Calu3 (cell line): Measurements from ENCODE around the gene TMEM186. TPM values are rescaled to one million over a fixed set of nuclear protein-coding genes. Genes with fewer than 3 reads are reported as not detected.

Experiments used
- BruUV-seq: library from RNA; stranded (reverse); fragments of 400-500 nt; replicated peaks from 2 replicates; lab custom pipeline; 2021; lab: Mats Ljungman, UMichigan
- CTCF ChIA-PET: fragments of 300-600 bp; sonication (Branson Sonifier 250); formaldehyde crosslinking; loops from one replicate; lab custom pipeline; 2022; ENCODE audit warnings: antibody characterized with exemption; lab: Charles Lee
- DNase-seq: peaks from one replicate; pipeline ENCODE4 v3.0.0; 2022
- H3K27ac Mint-ChIP-seq: one replicate; pipeline ENCODE4 v1.8.0; 2022; ENCODE audit warnings: mixed read lengths; ENCODE audit not compliant: unreplicated experiment
- H3K27me3 Mint-ChIP-seq: one replicate; pipeline ENCODE4 v1.8.0; 2022; ENCODE audit warnings: mixed read lengths; ENCODE audit not compliant: unreplicated experiment
- H3K36me3 Mint-ChIP-seq: one replicate; pipeline ENCODE4 v1.8.0; 2022; ENCODE audit warnings: mild to moderate bottlenecking, moderate library complexity, mixed read lengths; ENCODE audit not compliant: insufficient read depth, unreplicated experiment
- H3K4me1 Mint-ChIP-seq: one replicate; pipeline ENCODE4 v1.8.0; 2022; ENCODE audit warnings: mild to moderate bottlenecking, low read depth, mixed read lengths; ENCODE audit not compliant: unreplicated experiment
- H3K4me3 Mint-ChIP-seq: one replicate; pipeline ENCODE4 v1.8.0; 2022; ENCODE audit warnings: mild to moderate bottlenecking, low read depth, moderate library complexity, mixed read lengths; ENCODE audit not compliant: unreplicated experiment
- H3K9me3 Mint-ChIP-seq: one replicate; pipeline ENCODE4 v1.8.0; 2022; ENCODE audit warnings: low read depth, mixed read lengths; ENCODE audit not compliant: unreplicated experiment
- intact Hi-C: fragments of 100-400 bp; cut with micrococcal nuclease; formaldehyde crosslinking; loops from one replicate; pipeline ENCODE4 v1.10.0; 2022; ENCODE audit not compliant: unreplicated experiment
- total RNA-seq: library from RNA; stranded (reverse); gene quantifications from 2 replicates; pipeline ENCODE4 v1.2.3, GENCODE V29; 2022
- TF ChIP-seq, protein P1 (sequence below): fragments of 200-600 bp; IDR thresholded peaks from one replicate; pipeline ENCODE4 v1.8.0; 2022; ENCODE audit warnings: antibody characterized with exemption; ENCODE audit not compliant: unreplicated experiment

Gene TMEM186
- total RNA-seq, 1 experiment from 2014 or later = 20.9 TPM

DNA sequence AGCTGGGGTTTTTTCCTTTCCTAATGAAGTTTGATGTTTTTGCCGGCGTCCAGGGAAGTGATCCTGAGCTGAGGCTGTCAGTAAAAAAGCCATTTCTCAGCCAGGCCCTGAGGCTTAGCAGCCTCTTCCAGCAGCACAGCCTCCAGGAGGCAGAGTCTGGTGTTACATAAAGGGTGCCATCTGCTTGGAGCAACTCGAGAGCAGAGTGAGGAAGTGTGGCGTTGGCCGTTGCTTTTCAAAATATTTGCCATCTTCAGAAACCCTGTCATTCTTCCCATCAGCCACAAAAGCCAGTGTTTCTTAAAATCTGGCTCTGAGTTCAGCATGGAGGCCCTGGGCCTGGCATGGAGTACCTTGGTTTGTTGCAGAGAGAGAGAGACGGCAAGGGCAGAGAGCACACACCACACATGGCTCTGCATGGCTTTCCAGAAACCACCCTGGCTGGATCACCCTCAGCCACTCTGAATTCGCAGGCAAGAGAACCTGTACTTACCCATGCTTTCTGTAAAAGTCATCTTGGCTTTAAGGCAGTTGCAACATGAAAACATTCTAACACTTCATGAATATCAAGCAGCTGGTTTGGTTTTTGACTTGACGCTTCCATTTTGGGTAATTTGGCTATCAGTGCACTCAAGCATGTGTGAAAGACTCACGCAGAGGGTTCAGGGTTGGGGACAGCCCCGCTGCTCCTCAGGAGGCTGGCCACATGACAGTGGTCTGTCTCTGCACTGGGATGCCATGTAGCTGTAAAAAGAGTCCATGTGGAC is 21.2 kb upstream of the TMEM186 start:
- Mint-ChIP-seq H3K4me1 (no peaks in the 10 kb centered on the region), H3K9me3 (no peaks in the 10 kb centered on the region), H3K27ac (no peak overlapping the region), H3K36me3 (peaks cover 64% of the 10 kb centered on the region), H3K4me3 (no peak overlapping the region), H3K27me3 (no peaks in the 10 kb centered on the region)
- no TSS peak for BruUV-seq
- CTCF ChIA-PET = no interaction called here
- intact Hi-C loops = no loop called here
- TF ChIP-seq, protein P1, sequence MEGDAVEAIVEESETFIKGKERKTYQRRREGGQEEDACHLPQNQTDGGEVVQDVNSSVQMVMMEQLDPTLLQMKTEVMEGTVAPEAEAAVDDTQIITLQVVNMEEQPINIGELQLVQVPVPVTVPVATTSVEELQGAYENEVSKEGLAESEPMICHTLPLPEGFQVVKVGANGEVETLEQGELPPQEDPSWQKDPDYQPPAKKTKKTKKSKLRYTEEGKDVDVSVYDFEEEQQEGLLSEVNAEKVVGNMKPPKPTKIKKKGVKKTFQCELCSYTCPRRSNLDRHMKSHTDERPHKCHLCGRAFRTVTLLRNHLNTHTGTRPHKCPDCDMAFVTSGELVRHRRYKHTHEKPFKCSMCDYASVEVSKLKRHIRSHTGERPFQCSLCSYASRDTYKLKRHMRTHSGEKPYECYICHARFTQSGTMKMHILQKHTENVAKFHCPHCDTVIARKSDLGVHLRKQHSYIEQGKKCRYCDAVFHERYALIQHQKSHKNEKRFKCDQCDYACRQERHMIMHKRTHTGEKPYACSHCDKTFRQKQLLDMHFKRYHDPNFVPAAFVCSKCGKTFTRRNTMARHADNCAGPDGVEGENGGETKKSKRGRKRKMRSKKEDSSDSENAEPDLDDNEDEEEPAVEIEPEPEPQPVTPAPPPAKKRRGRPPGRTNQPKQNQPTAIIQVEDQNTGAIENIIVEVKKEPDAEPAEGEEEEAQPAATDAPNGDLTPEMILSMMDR = no peak
- no peak for DNase-seq

DNA sequence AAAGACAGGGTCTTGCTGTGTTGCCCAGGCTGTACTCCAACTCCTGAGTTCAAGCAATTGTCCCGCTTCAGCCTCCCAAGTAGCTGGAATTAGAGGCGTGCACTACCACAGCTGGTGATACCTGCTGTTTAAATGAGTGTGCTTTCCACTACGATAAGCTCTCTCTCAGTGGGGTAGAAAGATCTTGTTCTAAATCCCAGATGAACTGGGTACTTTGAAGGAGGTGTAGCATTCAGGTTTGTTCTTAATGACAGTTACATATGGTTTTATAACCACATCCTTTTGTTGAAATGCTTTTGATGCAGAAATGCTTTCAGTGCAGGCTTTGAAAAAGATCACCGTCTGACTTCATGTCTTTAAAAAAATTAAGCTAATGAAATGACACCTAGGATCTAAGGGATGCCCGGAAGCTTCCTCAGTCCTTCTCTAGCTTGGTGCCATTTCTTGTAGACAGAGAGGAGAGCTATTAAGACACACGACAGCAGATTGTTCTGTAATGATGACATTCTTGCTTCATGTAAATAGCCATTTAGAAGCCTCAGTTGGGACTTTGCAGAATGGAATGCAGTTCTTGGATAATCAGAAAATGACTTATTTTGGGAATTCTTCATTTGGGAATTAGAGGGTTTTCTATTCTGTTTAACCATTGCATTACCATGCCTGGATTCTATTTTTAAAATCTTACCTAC is 19.7 kb upstream of the TMEM186 start:
- H3K4me1 Mint-ChIP-seq = no peaks in the 10 kb centered on the region
- BruUV-seq = no TSS peak
- intact Hi-C loops = no loop called here
- TF ChIP-seq, protein P1 = no peak
- CTCF ChIA-PET = interaction anchor here (0.7 kb wide), 1 partner anchor 1282 kb away, joined by 3 read pairs; no protein-coding TSS in a partner anchor
- peaks cover 77% of the 10 kb centered on the region for H3K36me3 Mint-ChIP-seq
- H3K27me3 Mint-ChIP-seq = no peaks in the 10 kb centered on the region
- H3K4me3 Mint-ChIP-seq = no peak overlapping the region
- H3K27ac Mint-ChIP-seq = no peak overlapping the region
- DNase-seq = no peak
- no peaks in the 10 kb centered on the region for H3K9me3 Mint-ChIP-seq

DNA sequence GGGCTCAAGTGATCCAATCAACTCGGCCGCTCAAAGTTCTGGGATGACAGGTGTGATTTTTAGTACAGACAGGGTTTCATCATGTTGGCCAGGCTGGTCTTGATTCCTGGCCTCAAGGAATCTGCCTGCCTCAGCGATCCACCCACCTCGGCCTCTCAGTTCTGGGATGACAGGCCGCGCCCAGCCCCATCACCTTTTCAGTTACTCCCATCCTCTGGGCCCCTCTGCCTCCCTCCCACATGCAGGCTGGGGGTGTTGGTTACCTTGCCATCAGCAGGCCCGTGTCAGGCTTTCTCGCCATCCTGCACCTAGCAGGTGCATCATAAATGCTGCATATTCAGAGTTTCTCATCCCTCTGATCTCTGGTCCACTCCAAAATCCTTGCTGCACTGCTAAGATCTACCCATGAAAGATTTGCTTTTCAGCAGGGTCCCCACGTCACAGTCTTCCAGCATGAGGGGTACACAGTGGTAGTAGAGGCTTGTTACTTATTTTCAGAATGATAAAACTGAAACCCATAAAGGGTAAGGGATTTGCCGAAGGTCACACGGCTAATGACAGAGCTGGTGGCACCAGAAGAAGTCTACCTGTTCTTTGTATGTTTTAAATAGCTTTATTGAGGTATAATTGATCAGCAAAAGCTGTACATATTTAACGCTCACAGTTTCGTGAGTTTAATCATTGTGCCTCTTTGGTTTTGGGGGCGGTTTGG is 16.8 kb upstream of the TMEM186 start:
- H3K27me3 Mint-ChIP-seq = no peaks in the 10 kb centered on the region
- peaks cover 81% of the 10 kb centered on the region for H3K36me3 Mint-ChIP-seq
- intact Hi-C loops = no loop called here
- TF ChIP-seq, protein P1 = no peak
- no peaks in the 10 kb centered on the region for H3K9me3 Mint-ChIP-seq
- CTCF ChIA-PET = no interaction called here
- no peaks in the 10 kb centered on the region for H3K4me1 Mint-ChIP-seq
- no TSS peak for BruUV-seq
- H3K4me3 Mint-ChIP-seq = no peak overlapping the region
- DNase-seq = no peak
- H3K27ac Mint-ChIP-seq = no peak overlapping the region

DNA sequence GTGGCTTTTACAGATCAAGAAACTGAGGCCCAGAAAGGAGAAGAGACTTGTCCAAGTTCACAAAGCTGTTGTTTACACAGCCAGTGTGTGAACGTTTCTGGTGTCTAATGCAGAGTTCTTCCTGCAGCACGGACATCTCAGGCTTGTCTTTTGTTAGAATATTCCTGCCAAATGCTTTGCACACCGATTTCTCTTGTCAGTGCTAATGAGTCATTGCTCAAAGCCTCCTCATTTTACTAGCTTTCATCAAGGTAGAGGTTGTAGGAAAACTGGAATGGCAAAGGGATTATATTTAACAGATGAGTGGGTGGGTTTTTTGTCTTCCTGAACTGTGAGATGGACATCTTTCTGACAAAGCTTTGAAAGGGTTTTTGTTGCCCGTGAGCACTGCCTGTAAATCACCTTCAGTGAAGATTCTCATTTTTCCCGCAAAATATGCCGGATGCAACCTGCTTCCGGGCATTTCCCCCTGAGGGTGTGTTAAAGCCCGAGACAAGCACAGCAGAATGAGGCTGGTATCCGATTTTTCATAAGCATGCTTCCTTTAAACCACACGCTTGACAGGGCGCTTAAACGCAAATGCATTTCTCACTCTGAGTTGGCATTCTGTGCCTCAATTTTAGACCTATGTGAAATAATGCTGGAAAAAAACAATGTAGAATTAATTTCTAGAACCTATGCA is 14.9 kb upstream of the TMEM186 start:
- intact Hi-C loops = no loop called here
- Mint-ChIP-seq H3K36me3 (peaks cover 86% of the 10 kb centered on the region), H3K4me3 (no peak overlapping the region), H3K4me1 (no peaks in the 10 kb centered on the region), H3K27ac (no peak overlapping the region), H3K27me3 (no peaks in the 10 kb centered on the region), H3K9me3 (no peaks in the 10 kb centered on the region)
- BruUV-seq = no TSS peak
- no peak for DNase-seq
- CTCF ChIA-PET = interaction anchor here (0.6 kb wide), 1 partner anchor 322 kb away, joined by 5 read pairs; no protein-coding TSS in a partner anchor
- TF ChIP-seq, protein P1 = no peak
